SK-N-SH (cell line): ENCODE data around the gene ELAC1.

Source experiments
- ELF1 ChIP-seq: IDR thresholded peaks from 2 replicates; pipeline ENCODE4 v1.4.0; 2012
- FOXJ3 ChIP-seq: sonication (generic); formaldehyde crosslinking; IDR thresholded peaks from 2 replicates; pipeline ENCODE4 v1.5.1; 2020; ENCODE audit warnings: mild to moderate bottlenecking, missing genetic modification reagents
- MEF2A ChIP-seq: IDR thresholded peaks from 2 replicates; pipeline ENCODE4 v1.4.0; 2012; ENCODE audit warnings: low read depth, borderline replicate concordance
- MXI1 ChIP-seq: IDR thresholded peaks from 2 replicates; pipeline ENCODE4 v1.6.1; 2012; ENCODE audit warnings: mild to moderate bottlenecking, low read depth, low read length, improper control_type of control experiment
- NFIC ChIP-seq: IDR thresholded peaks from 2 replicates; pipeline ENCODE4 v1.4.0; 2012; ENCODE audit warnings: borderline replicate concordance
- POLR2AphosphoS5 ChIP-seq: IDR thresholded peaks from 2 replicates; pipeline ENCODE4 v1.6.1; 2012; ENCODE audit warnings: low read depth, low read length
- RAD21 ChIP-seq: IDR thresholded peaks from 2 replicates; pipeline ENCODE4 v1.6.1; 2012; ENCODE audit warnings: mild to moderate bottlenecking, low read length
- RFX5 ChIP-seq: IDR thresholded peaks from 2 replicates; pipeline ENCODE4 v1.6.1; 2012; ENCODE audit warnings: mild to moderate bottlenecking, improper control_type of control experiment, low read length
- TAF1 ChIP-seq: IDR thresholded peaks from 2 replicates; pipeline ENCODE4 v1.6.1; 2012; ENCODE audit warnings: low read depth, mild to moderate bottlenecking, low read length, moderate library complexity, borderline replicate concordance
- TF ChIP-seq, protein P1 (sequence below): IDR thresholded peaks from 2 replicates; pipeline ENCODE4 v1.4.0; 2012; ENCODE audit warnings: low read depth
- TF ChIP-seq, protein P2 (sequence below): fragments of 200-600 bp; sonication (generic); IDR thresholded peaks from 2 replicates; pipeline ENCODE4 v1.6.1; 2017; ENCODE audit warnings: antibody characterized with exemption, mild to moderate bottlenecking, moderate library complexity
- TF ChIP-seq, protein P3 (sequence below): fragments of 150-350 bp; IDR thresholded peaks from 2 replicates; pipeline ENCODE4 v1.6.1; 2017; ENCODE audit warnings: antibody characterized with exemption, low read length, low read depth, borderline replicate concordance
- TF ChIP-seq, protein P4 (sequence below): IDR thresholded peaks from 2 replicates; pipeline ENCODE4 v1.4.0; 2012; ENCODE audit warnings: low read depth, borderline replicate concordance

DNA sequence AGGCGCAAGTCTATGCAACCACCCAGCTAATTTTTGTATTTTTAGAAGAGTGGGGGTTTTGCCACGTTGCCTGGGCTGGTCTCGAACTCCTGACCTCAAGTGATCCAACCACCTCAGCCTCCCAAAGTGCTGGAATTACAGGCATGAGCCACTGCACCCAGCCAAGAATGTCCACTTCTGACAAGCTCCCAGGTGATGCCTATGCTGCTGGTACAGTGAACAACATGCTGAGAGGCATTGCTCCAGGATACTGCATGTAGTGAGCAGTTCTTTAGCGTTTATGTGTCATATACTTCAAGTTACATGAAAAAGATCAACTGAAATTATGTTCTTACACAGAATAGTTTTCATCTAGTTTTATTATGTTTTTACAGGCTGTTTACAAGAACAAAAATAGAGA, 17.2 kb upstream of the ELAC1 start:
- TF ChIP-seq POLR2AphosphoS5 (no peak), MEF2A (no peak), NFIC (no peak), RAD21 (no peak), RFX5 (no peak), MXI1 (no peak), FOXJ3 (CRISPR knock-in tag) (no peak), TAF1 (no peak), ELF1 (no peak)
- TF ChIP-seq, protein P1, sequence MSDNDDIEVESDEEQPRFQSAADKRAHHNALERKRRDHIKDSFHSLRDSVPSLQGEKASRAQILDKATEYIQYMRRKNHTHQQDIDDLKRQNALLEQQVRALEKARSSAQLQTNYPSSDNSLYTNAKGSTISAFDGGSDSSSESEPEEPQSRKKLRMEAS = no peak
- TF ChIP-seq, protein P2, sequence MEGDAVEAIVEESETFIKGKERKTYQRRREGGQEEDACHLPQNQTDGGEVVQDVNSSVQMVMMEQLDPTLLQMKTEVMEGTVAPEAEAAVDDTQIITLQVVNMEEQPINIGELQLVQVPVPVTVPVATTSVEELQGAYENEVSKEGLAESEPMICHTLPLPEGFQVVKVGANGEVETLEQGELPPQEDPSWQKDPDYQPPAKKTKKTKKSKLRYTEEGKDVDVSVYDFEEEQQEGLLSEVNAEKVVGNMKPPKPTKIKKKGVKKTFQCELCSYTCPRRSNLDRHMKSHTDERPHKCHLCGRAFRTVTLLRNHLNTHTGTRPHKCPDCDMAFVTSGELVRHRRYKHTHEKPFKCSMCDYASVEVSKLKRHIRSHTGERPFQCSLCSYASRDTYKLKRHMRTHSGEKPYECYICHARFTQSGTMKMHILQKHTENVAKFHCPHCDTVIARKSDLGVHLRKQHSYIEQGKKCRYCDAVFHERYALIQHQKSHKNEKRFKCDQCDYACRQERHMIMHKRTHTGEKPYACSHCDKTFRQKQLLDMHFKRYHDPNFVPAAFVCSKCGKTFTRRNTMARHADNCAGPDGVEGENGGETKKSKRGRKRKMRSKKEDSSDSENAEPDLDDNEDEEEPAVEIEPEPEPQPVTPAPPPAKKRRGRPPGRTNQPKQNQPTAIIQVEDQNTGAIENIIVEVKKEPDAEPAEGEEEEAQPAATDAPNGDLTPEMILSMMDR = no peak
- TF ChIP-seq, protein P3, sequence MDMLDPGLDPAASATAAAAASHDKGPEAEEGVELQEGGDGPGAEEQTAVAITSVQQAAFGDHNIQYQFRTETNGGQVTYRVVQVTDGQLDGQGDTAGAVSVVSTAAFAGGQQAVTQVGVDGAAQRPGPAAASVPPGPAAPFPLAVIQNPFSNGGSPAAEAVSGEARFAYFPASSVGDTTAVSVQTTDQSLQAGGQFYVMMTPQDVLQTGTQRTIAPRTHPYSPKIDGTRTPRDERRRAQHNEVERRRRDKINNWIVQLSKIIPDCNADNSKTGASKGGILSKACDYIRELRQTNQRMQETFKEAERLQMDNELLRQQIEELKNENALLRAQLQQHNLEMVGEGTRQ = no peak
- TF ChIP-seq, protein P4, sequence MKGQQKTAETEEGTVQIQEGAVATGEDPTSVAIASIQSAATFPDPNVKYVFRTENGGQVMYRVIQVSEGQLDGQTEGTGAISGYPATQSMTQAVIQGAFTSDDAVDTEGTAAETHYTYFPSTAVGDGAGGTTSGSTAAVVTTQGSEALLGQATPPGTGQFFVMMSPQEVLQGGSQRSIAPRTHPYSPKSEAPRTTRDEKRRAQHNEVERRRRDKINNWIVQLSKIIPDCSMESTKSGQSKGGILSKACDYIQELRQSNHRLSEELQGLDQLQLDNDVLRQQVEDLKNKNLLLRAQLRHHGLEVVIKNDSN = no peak
